A549 (cell line): ENCODE data around the gene TMEM232. TPM values are rescaled to one million over a fixed set of nuclear protein-coding genes. Genes with fewer than 3 reads are reported as not detected.

Experiments
- ATAC-seq, 2 experiments: fragments of 200-7000 bp in 1 of 2; fragments of >200 bp in 1 of 2; cut with Nextera tagmentation in 1 of 2; cut with Tn5 transposase in 1 of 2; 3 replicates each; pipeline versions ENCODE4 v1.8.0 to v1.9.1; 2018 to 2020; ENCODE audit warnings: mild to moderate bottlenecking in 1 of 2, moderate library complexity in 1 of 2
- CTCF ChIA-PET: fragments of 300-600 bp; sonication (Branson Sonifier 250); formaldehyde crosslinking; extraction: SDS; loops from one replicate; lab custom pipeline; 2021; ENCODE audit warnings: antibody characterized with exemption, inconsistent platforms; lab: Yijun Ruan, JAX
- POLR2A ChIA-PET: fragments of 350-600 bp; formaldehyde crosslinking; extraction: SDS; loops from one replicate; lab custom pipeline; 2021; ENCODE audit warnings: antibody characterized with exemption, inconsistent platforms; lab: Yijun Ruan, JAX
- DNase-seq, 2 experiments: peaks; one replicate each; pipeline versions ENCODE4 v3.0.0 to v3.0.0-alpha.2; 2011 to 2016; ENCODE audit warnings: low read depth in 1 of 2, low spot score in 1 of 2
- FAIRE-seq: peaks from 2 replicates; lab custom pipeline; 2011; peaks lifted over from hg19 to GRCh38; lab: Jason Lieb, UNC
- H3K27ac ChIP-seq, 2 experiments: fragments of >200 bp; sonication (Bioruptor Twin); formaldehyde crosslinking; 3 replicates each; pipeline ENCODE4 v1.5.1; 2016 to 2017
- H3K4me1 ChIP-seq: fragments of >200 bp; sonication (Bioruptor Twin); formaldehyde crosslinking; 3 replicates; pipeline ENCODE4 v1.6.1; 2016
- H3K4me2 ChIP-seq: fragments of >200 bp; sonication (Bioruptor Twin); formaldehyde crosslinking; 3 replicates; pipeline ENCODE4 v1.6.1; 2016
- H3K4me3 ChIP-seq: fragments of >200 bp; sonication (Bioruptor Twin); formaldehyde crosslinking; 3 replicates; pipeline ENCODE4 v1.5.1; 2016
- H3K9me3 ChIP-seq: fragments of >200 bp; sonication (Bioruptor Twin); formaldehyde crosslinking; 3 replicates; pipeline ENCODE4 v1.6.1; 2016
- ATOH8 ChIP-seq: fragments of 250-450 bp; sonication (Bioruptor Pico); IDR thresholded peaks from 2 replicates; pipeline ENCODE4 v1.5.0; 2020; ENCODE audit warnings: low read depth, mild to moderate bottlenecking, moderate library complexity
- CBX8 ChIP-seq: fragments of 200-600 bp; sonication (generic); IDR thresholded peaks from 2 replicates; pipeline ENCODE4 v1.6.1; 2016
- CHD2 ChIP-seq: fragments of 150-350 bp; IDR thresholded peaks from 2 replicates; pipeline ENCODE4 v1.6.1; 2014; ENCODE audit warnings: low read length; ENCODE audit not compliant: partially characterized antibody
- CHD4 ChIP-seq: fragments of 200-600 bp; sonication (generic); IDR thresholded peaks from 2 replicates; pipeline ENCODE4 v1.6.1; 2016; ENCODE audit warnings: antibody characterized with exemption, mild to moderate bottlenecking, borderline replicate concordance
- CTCF ChIP-seq: fragments of >200 bp; sonication (Bioruptor Twin); formaldehyde crosslinking; IDR thresholded peaks from 3 replicates; pipeline ENCODE4 v1.5.1; 2016
- E2F6 ChIP-seq: IDR thresholded peaks from 2 replicates; pipeline ENCODE4 v1.6.1; 2012; ENCODE audit warnings: low read depth, borderline replicate concordance
- EHMT2 ChIP-seq: fragments of 200-600 bp; sonication (generic); IDR thresholded peaks from 2 replicates; pipeline ENCODE4 v1.6.1; 2016; ENCODE audit warnings: antibody characterized with exemption, low read depth, mild to moderate bottlenecking, moderate library complexity
- FOSB ChIP-seq: fragments of 250-450 bp; sonication (Bioruptor Pico); IDR thresholded peaks from 2 replicates; pipeline ENCODE4 v1.5.0; 2020; ENCODE audit warnings: mild to moderate bottlenecking, moderate library complexity
- FOXS1 ChIP-seq: fragments of 250-450 bp; sonication (Bioruptor Pico); IDR thresholded peaks from 2 replicates; pipeline ENCODE4 v1.5.0; 2020; ENCODE audit warnings: mild to moderate bottlenecking, moderate library complexity
- HDAC2 ChIP-seq: fragments of 200-600 bp; sonication (generic); IDR thresholded peaks from 2 replicates; pipeline ENCODE4 v1.6.1; 2016
- HEYL ChIP-seq: fragments of 250-450 bp; sonication (Bioruptor Pico); IDR thresholded peaks from 2 replicates; pipeline ENCODE4 v1.8.0; 2021; ENCODE audit warnings: mild to moderate bottlenecking, moderate library complexity
- HMGXB4 ChIP-seq: fragments of 250-450 bp; sonication (Bioruptor Pico); IDR thresholded peaks from 2 replicates; pipeline ENCODE4 v1.5.0; 2021; ENCODE audit warnings: mild to moderate bottlenecking, moderate library complexity, borderline replicate concordance
- HOXA7 ChIP-seq: fragments of 250-450 bp; sonication (Bioruptor Pico); IDR thresholded peaks from 2 replicates; pipeline ENCODE4 v1.5.0; 2020; ENCODE audit warnings: mild to moderate bottlenecking, moderate library complexity
- HOXB13 ChIP-seq: fragments of 250-450 bp; sonication (Bioruptor Pico); IDR thresholded peaks from 2 replicates; pipeline ENCODE4 v1.5.0; 2020; ENCODE audit warnings: low read depth, mild to moderate bottlenecking, moderate library complexity
- JUNB ChIP-seq: fragments of >200 bp; sonication (Bioruptor Twin); formaldehyde crosslinking; IDR thresholded peaks from 2 replicates; pipeline ENCODE4 v1.6.1; 2016
- KDM1A ChIP-seq: fragments of 200-600 bp; sonication (generic); IDR thresholded peaks from 2 replicates; pipeline ENCODE4 v1.6.1; 2016; ENCODE audit warnings: low read depth, mild to moderate bottlenecking
- MAX ChIP-seq: IDR thresholded peaks from 2 replicates; pipeline ENCODE4 v1.6.1; 2012
- MAZ ChIP-seq: fragments of 150-350 bp; IDR thresholded peaks from 2 replicates; pipeline ENCODE4 v1.6.1; 2014; ENCODE audit warnings: antibody characterized with exemption, low read depth, low read length, borderline replicate concordance
- MYC ChIP-seq: IDR thresholded peaks from 2 replicates; pipeline ENCODE4 v1.6.1; 2012; ENCODE audit warnings: mild to moderate bottlenecking, inconsistent platforms, low read length, improper control_type of control experiment, borderline replicate concordance
- NPAS2 ChIP-seq: fragments of 250-450 bp; sonication (Bioruptor Pico); IDR thresholded peaks from 2 replicates; pipeline ENCODE4 v1.8.0; 2022; ENCODE audit warnings: mild to moderate bottlenecking, moderate library complexity, borderline replicate concordance
- NR3C1 ChIP-seq: fragments of >200 bp; sonication (Bioruptor Twin); formaldehyde crosslinking; IDR thresholded peaks from 3 replicates; pipeline ENCODE4 v1.6.1; 2017
- POLR2A ChIP-seq: IDR thresholded peaks from 2 replicates; pipeline ENCODE4 v1.6.1; 2012; ENCODE audit warnings: mild to moderate bottlenecking, low read length
- RARB ChIP-seq: fragments of 250-450 bp; sonication (Bioruptor Pico); IDR thresholded peaks from 2 replicates; pipeline ENCODE4 v1.8.0; 2021; ENCODE audit warnings: mild to moderate bottlenecking, moderate library complexity
- RFX5 ChIP-seq: fragments of 450-650 bp; IDR thresholded peaks from 2 replicates; pipeline ENCODE4 v1.7.1; 2014; ENCODE audit warnings: antibody characterized with exemption, mild to moderate bottlenecking, moderate library complexity
- SREBF2 ChIP-seq: fragments of 450-650 bp; IDR thresholded peaks from 2 replicates; pipeline ENCODE4 v1.6.1; 2014; ENCODE audit warnings: mild to moderate bottlenecking, moderate library complexity
- USF2 ChIP-seq: fragments of 450-650 bp; IDR thresholded peaks from 2 replicates; pipeline ENCODE4 v1.6.1; 2014; ENCODE audit warnings: antibody characterized with exemption
- ZFP36 ChIP-seq: fragments of 450-650 bp; IDR thresholded peaks from 2 replicates; pipeline ENCODE4 v1.6.1; 2014; ENCODE audit warnings: borderline replicate concordance; ENCODE audit not compliant: partially characterized antibody
- WGBS: methylation state at CpG from one replicate; pipeline ENCODE4 v1.1.6; 2017; ENCODE audit errors: missing lambda C conversion rate; 5-methylcytosine and 5-hydroxymethylcytosine counted together
- polyA plus RNA-seq, 4 experiments: library from polyadenylated mRNA; depleted of rRNA in 3 of 4; stranded (reverse); fragments of >200 nt; fragmentation: RNase III in 1 of 4; extraction: RNeasy Plus Mini Kit Qiagen cat#74134 plus additional on column Dnase treatment in 1 of 4; gene quantifications; 2 replicates in 3 of 4; 3 replicates in 1 of 4; pipeline ENCODE4 v1.2.3, GENCODE V29; 2011 to 2017
- TF ChIP-seq, protein P1 (sequence below): fragments of 200-600 bp; sonication (generic); IDR thresholded peaks from 2 replicates; pipeline ENCODE4 v1.6.1; 2016; ENCODE audit warnings: antibody characterized with exemption, mild to moderate bottlenecking, moderate library complexity
- TF ChIP-seq, protein P2 (sequence below): fragments of 150-350 bp; IDR thresholded peaks from 2 replicates; pipeline ENCODE4 v1.6.1; 2014; ENCODE audit warnings: low read depth, mild to moderate bottlenecking, low read length

Gene TMEM232
- polyA plus RNA-seq, 2 of the 4 experiments (the other 2 are of a cell fraction): 0.12 to 0.39 TPM

DNA sequence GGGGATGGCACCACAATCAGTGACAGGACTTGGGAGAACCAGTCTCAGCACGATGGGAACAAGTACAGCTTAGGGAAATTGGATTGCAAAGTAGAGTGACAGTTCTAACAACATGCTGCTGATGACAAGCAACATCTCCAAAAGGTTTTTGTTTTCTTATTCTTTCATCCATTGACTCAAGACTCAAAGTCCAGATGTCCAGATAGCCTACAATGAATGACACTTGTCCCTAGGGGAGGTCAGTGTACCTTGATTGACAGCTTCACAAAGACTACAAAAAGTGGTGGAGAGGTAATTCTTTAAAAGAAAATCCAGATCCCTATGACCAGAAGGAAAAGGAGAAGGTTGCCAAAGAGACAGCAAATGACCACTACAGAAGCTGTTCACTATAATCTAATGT is 323.9 kb downstream of the TMEM232 start:
- no peak for FAIRE-seq
- no peak overlapping the region for H3K4me2 ChIP-seq
- 0% methylated on average over 1 of the region's 1 CpG for WGBS
- H3K9me3 ChIP-seq: no peaks in the 10 kb centered on the region
- TF ChIP-seq HOXA7 (CRISPR knock-in tag) (no peak), HDAC2 (no peak), ATOH8 (no peak), EHMT2 (no peak), POLR2A (no peak), HMGXB4 (CRISPR knock-in tag) (no peak), CHD4 (no peak), SREBF2 (no peak), RARB (CRISPR knock-in tag) (no peak), FOSB (CRISPR knock-in tag) (no peak), MYC (no peak), MAZ (no peak), FOXS1 (CRISPR knock-in tag) (no peak), NPAS2 (CRISPR knock-in tag) (no peak), JUNB (no peak), E2F6 (no peak), CBX8 (no peak)
- TF ChIP-seq, protein P1, sequence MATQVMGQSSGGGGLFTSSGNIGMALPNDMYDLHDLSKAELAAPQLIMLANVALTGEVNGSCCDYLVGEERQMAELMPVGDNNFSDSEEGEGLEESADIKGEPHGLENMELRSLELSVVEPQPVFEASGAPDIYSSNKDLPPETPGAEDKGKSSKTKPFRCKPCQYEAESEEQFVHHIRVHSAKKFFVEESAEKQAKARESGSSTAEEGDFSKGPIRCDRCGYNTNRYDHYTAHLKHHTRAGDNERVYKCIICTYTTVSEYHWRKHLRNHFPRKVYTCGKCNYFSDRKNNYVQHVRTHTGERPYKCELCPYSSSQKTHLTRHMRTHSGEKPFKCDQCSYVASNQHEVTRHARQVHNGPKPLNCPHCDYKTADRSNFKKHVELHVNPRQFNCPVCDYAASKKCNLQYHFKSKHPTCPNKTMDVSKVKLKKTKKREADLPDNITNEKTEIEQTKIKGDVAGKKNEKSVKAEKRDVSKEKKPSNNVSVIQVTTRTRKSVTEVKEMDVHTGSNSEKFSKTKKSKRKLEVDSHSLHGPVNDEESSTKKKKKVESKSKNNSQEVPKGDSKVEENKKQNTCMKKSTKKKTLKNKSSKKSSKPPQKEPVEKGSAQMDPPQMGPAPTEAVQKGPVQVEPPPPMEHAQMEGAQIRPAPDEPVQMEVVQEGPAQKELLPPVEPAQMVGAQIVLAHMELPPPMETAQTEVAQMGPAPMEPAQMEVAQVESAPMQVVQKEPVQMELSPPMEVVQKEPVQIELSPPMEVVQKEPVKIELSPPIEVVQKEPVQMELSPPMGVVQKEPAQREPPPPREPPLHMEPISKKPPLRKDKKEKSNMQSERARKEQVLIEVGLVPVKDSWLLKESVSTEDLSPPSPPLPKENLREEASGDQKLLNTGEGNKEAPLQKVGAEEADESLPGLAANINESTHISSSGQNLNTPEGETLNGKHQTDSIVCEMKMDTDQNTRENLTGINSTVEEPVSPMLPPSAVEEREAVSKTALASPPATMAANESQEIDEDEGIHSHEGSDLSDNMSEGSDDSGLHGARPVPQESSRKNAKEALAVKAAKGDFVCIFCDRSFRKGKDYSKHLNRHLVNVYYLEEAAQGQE: no peak
- TF ChIP-seq, protein P2, sequence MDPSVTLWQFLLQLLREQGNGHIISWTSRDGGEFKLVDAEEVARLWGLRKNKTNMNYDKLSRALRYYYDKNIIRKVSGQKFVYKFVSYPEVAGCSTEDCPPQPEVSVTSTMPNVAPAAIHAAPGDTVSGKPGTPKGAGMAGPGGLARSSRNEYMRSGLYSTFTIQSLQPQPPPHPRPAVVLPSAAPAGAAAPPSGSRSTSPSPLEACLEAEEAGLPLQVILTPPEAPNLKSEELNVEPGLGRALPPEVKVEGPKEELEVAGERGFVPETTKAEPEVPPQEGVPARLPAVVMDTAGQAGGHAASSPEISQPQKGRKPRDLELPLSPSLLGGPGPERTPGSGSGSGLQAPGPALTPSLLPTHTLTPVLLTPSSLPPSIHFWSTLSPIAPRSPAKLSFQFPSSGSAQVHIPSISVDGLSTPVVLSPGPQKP: no peak
- TF ChIP-seq, all 56 proteins: peak for 0
- ChIA-PET POLR2A (no interaction called here), CTCF (no interaction called here)
- ATAC-seq (no peak), DNase-seq (no peak)
- Histone ChIP-seq H3K4me3 (no peak overlapping the region), H3K27ac (no peak overlapping the region), H3K4me1 (no peaks in the 10 kb centered on the region)

- no peak overlapping the region for H3K4me3 ChIP-seq
- no peaks in the 10 kb centered on the region for H3K9me3 ChIP-seq
- no peak overlapping the region for H3K27ac ChIP-seq
- CTCF ChIA-PET: no interaction called here
- no peak overlapping the region for H3K4me2 ChIP-seq
- DNase-seq (no peak), FAIRE-seq (no peak), ATAC-seq (no peak)
- 5% methylated on average over 4 of the region's 4 CpGs for WGBS
- no peaks in the 10 kb centered on the region for H3K4me1 ChIP-seq
- POLR2A ChIA-PET: no interaction called here
- TF ChIP-seq CHD2 (no peak), RFX5 (no peak), KDM1A (no peak), ZFP36 (no peak), MAX (no peak), FOXS1 (CRISPR knock-in tag) (no peak), JUNB (no peak), NR3C1 (no peak), RARB (CRISPR knock-in tag) (no peak), CTCF (no peak), USF2 (no peak), HEYL (CRISPR knock-in tag) (no peak), HOXB13 (CRISPR knock-in tag) (no peak), CHD4 (no peak)
Measured at GRCh38 chr5:110401881-110402280, 324.6 kb downstream of the TMEM232 start.
